ENCODE data around the gene CCDC69. TPM values are rescaled to one million over a fixed set of nuclear protein-coding genes. Genes with fewer than 3 reads are reported as not detected.

CCDC69 gene
- total RNA-seq, 1 donor from 2014 or later, result 167 TPM

DNA sequence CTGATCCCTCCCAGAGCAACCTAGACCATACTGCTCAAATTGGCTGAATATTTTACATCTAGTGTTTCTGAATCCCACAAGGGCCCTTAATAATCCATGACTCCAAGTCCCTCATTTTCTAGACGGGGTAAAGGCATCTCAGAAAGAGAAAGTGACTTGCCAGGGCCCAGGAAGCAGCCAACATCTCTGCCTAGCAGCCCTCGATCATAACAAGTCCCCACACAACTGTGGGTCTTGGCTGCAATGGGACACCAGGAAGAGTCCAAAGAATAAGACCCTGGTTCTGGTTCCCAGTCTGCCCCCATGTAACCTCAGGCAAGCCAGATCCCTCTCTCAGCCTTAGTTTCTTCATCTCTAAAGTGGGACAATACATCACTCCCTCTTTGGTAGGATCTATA is 72.6 kb downstream of the CCDC69 start:
- Histone ChIP-seq H3K9me3 (replicated peaks) (no peaks in the 10 kb centered on the region), H3K4me3 (no peak overlapping the region), H3K27ac (replicated peaks) (peak overlapping the region; percentile 65), H3K27me3 (ENCODE audit: low read depth) (no peaks in the 10 kb centered on the region), H3K4me1 (peaks cover 92% of the 10 kb centered on the region), H3K36me3 (peaks cover 15% of the 10 kb centered on the region)
- no peak for TF ChIP-seq CTCF (IDR thresholded peaks at IDR 0.05; ENCODE audit: borderline replicate concordance)
- no peak for DNase-seq
- intact Hi-C loops (cut with micrococcal nuclease), result no loop called here

DNA sequence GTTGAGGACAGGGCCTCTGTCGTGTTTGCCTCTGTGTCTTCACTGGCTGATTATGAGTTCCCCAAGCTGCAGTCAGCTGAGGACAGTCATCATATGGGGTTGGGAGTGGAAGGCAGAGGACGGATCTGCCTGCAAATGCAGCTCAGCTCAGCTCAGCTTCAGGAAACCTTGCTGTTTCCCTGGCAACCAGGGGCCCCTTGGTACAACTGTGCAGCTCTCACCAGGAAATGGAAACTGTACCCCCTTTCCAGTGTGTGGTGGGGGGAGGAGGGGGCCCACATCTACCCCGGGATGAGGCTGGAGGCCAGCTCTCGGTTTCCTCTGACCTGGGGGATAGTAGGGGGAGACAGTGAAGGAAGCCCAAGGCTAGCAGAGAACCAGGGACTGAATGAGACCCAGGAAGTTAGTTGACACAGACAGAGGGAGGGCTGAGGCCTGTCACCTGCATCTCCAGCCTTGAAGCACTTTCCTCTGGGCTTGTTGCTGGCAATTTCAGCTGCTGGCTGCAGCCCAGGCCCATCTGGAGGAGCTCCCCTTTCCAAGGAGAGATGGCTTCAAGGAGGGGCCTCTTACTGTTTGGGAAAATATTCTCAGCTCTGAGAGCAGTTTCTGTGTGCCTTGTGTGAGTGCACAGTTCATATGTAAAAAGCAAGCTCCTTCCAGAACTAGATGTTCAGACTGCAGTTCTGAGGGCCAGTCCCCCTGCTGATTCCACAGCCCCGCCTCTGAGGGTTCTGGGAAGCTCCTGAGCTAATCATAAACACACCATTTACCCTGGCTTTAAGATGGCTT is 73.2 kb downstream of the CCDC69 start:
- H3K36me3 ChIP-seq, result peaks cover 17% of the 10 kb centered on the region
- peak overlapping the region; percentile 65 for H3K27ac ChIP-seq (replicated peaks)
- no peaks in the 10 kb centered on the region for H3K9me3 ChIP-seq (replicated peaks)
- no peaks in the 10 kb centered on the region for H3K27me3 ChIP-seq (ENCODE audit: low read depth)
- intact Hi-C loops (cut with micrococcal nuclease), result no loop called here
- TF ChIP-seq CTCF (IDR thresholded peaks at IDR 0.05; ENCODE audit: borderline replicate concordance), result no peak
- H3K4me1 ChIP-seq, result peaks cover 92% of the 10 kb centered on the region
- no peak overlapping the region for H3K4me3 ChIP-seq
- peak; percentile 42 for DNase-seq

- Histone ChIP-seq H3K27me3 (ENCODE audit: low read depth) (no peaks in the 10 kb centered on the region), H3K4me1 (peaks cover 92% of the 10 kb centered on the region), H3K4me3 (no peak overlapping the region), H3K27ac (replicated peaks) (no peak overlapping the region), H3K9me3 (replicated peaks) (no peaks in the 10 kb centered on the region), H3K36me3 (peaks cover 36% of the 10 kb centered on the region)
- TF ChIP-seq CTCF (IDR thresholded peaks at IDR 0.05; ENCODE audit: borderline replicate concordance), result no peak
- intact Hi-C loops (cut with micrococcal nuclease), result no loop called here
- DNase-seq, result no peak
Measured at GRCh38 chr5:151148583-151148982, 75.3 kb downstream of the CCDC69 start.

- no peak for DNase-seq
- no peaks in the 10 kb centered on the region for H3K27me3 ChIP-seq (ENCODE audit: low read depth)
- H3K27ac ChIP-seq (replicated peaks), result no peak overlapping the region
- no peaks in the 10 kb centered on the region for H3K9me3 ChIP-seq (replicated peaks)
- TF ChIP-seq CTCF (IDR thresholded peaks at IDR 0.05; ENCODE audit: borderline replicate concordance), result no peak
- H3K4me3 ChIP-seq, result no peak overlapping the region
- H3K36me3 ChIP-seq, result peaks cover 50% of the 10 kb centered on the region
- intact Hi-C loops (cut with micrococcal nuclease), result no loop called here
- H3K4me1 ChIP-seq, result peaks cover 93% of the 10 kb centered on the region
Measured at GRCh38 chr5:151147033-151147432, 76.9 kb downstream of the CCDC69 start.

DNA sequence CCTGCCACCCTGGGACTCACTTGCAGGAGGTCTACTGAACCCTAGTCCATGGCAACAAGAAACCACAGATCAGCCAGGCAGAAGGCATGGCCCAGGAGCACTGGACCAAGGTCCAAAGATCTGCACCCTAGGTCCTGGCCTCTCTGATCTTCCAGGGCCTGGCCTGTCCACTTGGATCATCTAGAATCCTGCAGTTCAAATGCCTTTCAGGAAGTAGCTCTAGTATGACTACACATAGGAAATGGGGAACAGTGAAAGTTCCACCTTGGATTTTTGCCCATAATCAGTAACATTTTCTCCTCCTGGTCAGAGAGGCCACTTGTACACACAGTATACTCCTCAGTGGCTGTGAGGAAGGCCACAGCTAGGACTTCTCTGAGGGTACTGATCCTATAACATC is 77.8 kb downstream of the CCDC69 start:
- no peak for TF ChIP-seq CTCF (IDR thresholded peaks at IDR 0.05; ENCODE audit: borderline replicate concordance)
- no peak for DNase-seq
- Histone ChIP-seq H3K27ac (replicated peaks) (no peak overlapping the region), H3K4me1 (peaks cover 93% of the 10 kb centered on the region), H3K36me3 (peaks cover 50% of the 10 kb centered on the region), H3K9me3 (replicated peaks) (no peaks in the 10 kb centered on the region), H3K4me3 (no peak overlapping the region), H3K27me3 (ENCODE audit: low read depth) (no peaks in the 10 kb centered on the region)
- intact Hi-C loops (cut with micrococcal nuclease), result no loop called here
